Measurements from ENCODE around the gene FUNDC2. TPM values are rescaled to one million over a fixed set of nuclear protein-coding genes. Genes with fewer than 3 reads are reported as not detected.

Gene FUNDC2
- polyA plus RNA-seq, 1 donor from 2014 or later: 169 TPM

- Mint-ChIP-seq H3K4me1 (peaks cover 0 to 2% (median 2%) of the 10 kb centered on the region in 3 donors), H3K36me3 (no peaks in the 10 kb centered on the region), H3K27ac (no peak overlapping the region), H3K27me3 (no peaks in the 10 kb centered on the region), H3K9me3 (no peaks in the 10 kb centered on the region), H3K4me3 (no peak overlapping the region)
Measured at GRCh38 chrX:155046811-155047528, 20.3 kb downstream of the FUNDC2 start.

GRCh38 chrX:155048977-155049619 is 22.5 kb downstream of the FUNDC2 start:
- Mint-ChIP-seq H3K4me3 (no peak overlapping the region), H3K27ac (no peak overlapping the region), H3K4me1 (peaks cover 0 to 2% (median 0%) of the 10 kb centered on the region in 3 donors), H3K27me3 (no peaks in the 10 kb centered on the region), H3K36me3 (no peaks in the 10 kb centered on the region), H3K9me3 (no peaks in the 10 kb centered on the region)

GRCh38 chrX:155052738-155053498 is 26.3 kb downstream of the FUNDC2 start:
- no peaks in the 10 kb centered on the region for H3K9me3 Mint-ChIP-seq
- peak overlapping the region in 1 of 3 donors; percentile 24 for H3K27ac Mint-ChIP-seq
- H3K36me3 Mint-ChIP-seq: no peaks in the 10 kb centered on the region
- H3K4me3 Mint-ChIP-seq: no peak overlapping the region
- H3K27me3 Mint-ChIP-seq: no peaks in the 10 kb centered on the region
- H3K4me1 Mint-ChIP-seq: peaks cover 0 to 5% (median 0%) of the 10 kb centered on the region in 3 donors

GRCh38 chrX:155053656-155054055 is 27.0 kb downstream of the FUNDC2 start:
- no peaks in the 10 kb centered on the region for H3K27me3 Mint-ChIP-seq
- H3K36me3 Mint-ChIP-seq: no peaks in the 10 kb centered on the region
- no peak overlapping the region for H3K4me3 Mint-ChIP-seq
- H3K4me1 Mint-ChIP-seq: peaks cover 0 to 5% (median 0%) of the 10 kb centered on the region in 3 donors
- H3K9me3 Mint-ChIP-seq: no peaks in the 10 kb centered on the region
- peak overlapping the region in 1 of 3 donors; percentile 24 for H3K27ac Mint-ChIP-seq

GRCh38 chrX:155054255-155054654 is 27.6 kb downstream of the FUNDC2 start:
- no peaks in the 10 kb centered on the region for H3K9me3 Mint-ChIP-seq
- no peak overlapping the region for H3K27ac Mint-ChIP-seq
- H3K36me3 Mint-ChIP-seq: no peaks in the 10 kb centered on the region
- H3K27me3 Mint-ChIP-seq: no peaks in the 10 kb centered on the region
- no peak overlapping the region for H3K4me3 Mint-ChIP-seq
- peaks cover 0 to 4% (median 0%) of the 10 kb centered on the region in 3 donors for H3K4me1 Mint-ChIP-seq

GRCh38 chrX:155055494-155055893 is 28.9 kb downstream of the FUNDC2 start:
- Mint-ChIP-seq H3K9me3 (no peaks in the 10 kb centered on the region), H3K27me3 (no peaks in the 10 kb centered on the region), H3K4me1 (peaks cover 0 to 3% (median 0%) of the 10 kb centered on the region in 3 donors), H3K36me3 (no peaks in the 10 kb centered on the region), H3K4me3 (no peak overlapping the region), H3K27ac (no peak overlapping the region)

- Mint-ChIP-seq H3K27me3 (no peaks in the 10 kb centered on the region), H3K4me3 (no peak overlapping the region), H3K9me3 (no peaks in the 10 kb centered on the region), H3K27ac (no peak overlapping the region), H3K4me1 (peaks cover 0 to 3% (median 0%) of the 10 kb centered on the region in 3 donors), H3K36me3 (no peaks in the 10 kb centered on the region)
Measured at GRCh38 chrX:155056471-155056870, 29.8 kb downstream of the FUNDC2 start.

- peaks cover 0 to 3% (median 0%) of the 10 kb centered on the region in 3 donors for H3K4me1 Mint-ChIP-seq
- peak overlapping the region in 1 of 3 donors; percentile 82 for H3K27ac Mint-ChIP-seq
- H3K36me3 Mint-ChIP-seq: no peaks in the 10 kb centered on the region
Measured at GRCh38 chrX:155056877-155057792, 30.5 kb downstream of the FUNDC2 start.

GRCh38 chrX:155061760-155062159 is 35.1 kb downstream of the FUNDC2 start:
- H3K27me3 Mint-ChIP-seq: no peaks in the 10 kb centered on the region
- H3K4me1 Mint-ChIP-seq: peaks cover 0 to 3% (median 2%) of the 10 kb centered on the region in 3 donors
- H3K36me3 Mint-ChIP-seq: no peaks in the 10 kb centered on the region
- H3K4me3 Mint-ChIP-seq: no peak overlapping the region
- H3K27ac Mint-ChIP-seq: no peak overlapping the region
- no peaks in the 10 kb centered on the region for H3K9me3 Mint-ChIP-seq

More at GRCh38 chrX:155056877-155057792, 30.5 kb downstream of the FUNDC2 start:
- no peaks in the 10 kb centered on the region for H3K9me3 Mint-ChIP-seq
- no peaks in the 10 kb centered on the region for H3K27me3 Mint-ChIP-seq
- peak overlapping the region in 3 of 4 donors; percentile 7 to 85 (median 30) for H3K4me3 Mint-ChIP-seq

- Mint-ChIP-seq H3K36me3 (no peaks in the 10 kb centered on the region), H3K9me3 (no peaks in the 10 kb centered on the region), H3K4me1 (peaks cover 2 to 9% (median 4%) of the 10 kb centered on the region in 3 donors), H3K27ac (peak overlapping the region in 1 of 3 donors; percentile 3), H3K4me3 (no peak overlapping the region), H3K27me3 (no peaks in the 10 kb centered on the region)
Measured at GRCh38 chrX:155065035-155065734, 38.5 kb downstream of the FUNDC2 start.

- peak overlapping the region in 1 of 4 donors; percentile 97 for H3K4me3 Mint-ChIP-seq
- H3K27ac Mint-ChIP-seq: no peak overlapping the region
- peaks cover 1% of the 10 kb centered on the region for H3K36me3 Mint-ChIP-seq
Measured at GRCh38 chrX:155068165-155068564, 41.5 kb downstream of the FUNDC2 start.

GRCh38 chrX:155069414-155069813 is 42.8 kb downstream of the FUNDC2 start:
- H3K27ac Mint-ChIP-seq: peak overlapping the region in 1 of 3 donors; percentile 71
- no peaks in the 10 kb centered on the region for H3K27me3 Mint-ChIP-seq
- H3K9me3 Mint-ChIP-seq: no peaks in the 10 kb centered on the region
- H3K36me3 Mint-ChIP-seq: peaks cover 1% of the 10 kb centered on the region
- H3K4me1 Mint-ChIP-seq: peaks cover 15 to 31% (median 20%) of the 10 kb centered on the region in 3 donors
- peak overlapping the region in 3 of 4 donors; percentile 92 to 97 (median 94) for H3K4me3 Mint-ChIP-seq

More at GRCh38 chrX:155068165-155068564, 41.5 kb downstream of the FUNDC2 start:
- Mint-ChIP-seq H3K27me3 (no peaks in the 10 kb centered on the region), H3K4me1 (peaks cover 10 to 22% (median 11%) of the 10 kb centered on the region in 3 donors), H3K9me3 (no peaks in the 10 kb centered on the region)

GRCh38 chrX:155070038-155070437 is 43.4 kb downstream of the FUNDC2 start:
- no peaks in the 10 kb centered on the region for H3K27me3 Mint-ChIP-seq
- peaks cover 2% of the 10 kb centered on the region for H3K36me3 Mint-ChIP-seq
- peak overlapping the region in 1 of 3 donors; percentile 71 for H3K27ac Mint-ChIP-seq
- H3K4me3 Mint-ChIP-seq: peak overlapping the region; percentile 83 to 97 (median 93)
- peaks cover 15 to 31% (median 20%) of the 10 kb centered on the region in 3 donors for H3K4me1 Mint-ChIP-seq
- H3K9me3 Mint-ChIP-seq: no peaks in the 10 kb centered on the region

- Mint-ChIP-seq H3K27ac (peak overlapping the region; percentile 71 to 98 (median 90)), H3K4me1 (peaks cover 17 to 31% (median 24%) of the 10 kb centered on the region in 3 donors), H3K36me3 (peaks cover 4% of the 10 kb centered on the region), H3K27me3 (no peaks in the 10 kb centered on the region), H3K9me3 (no peaks in the 10 kb centered on the region), H3K4me3 (peak overlapping the region; percentile 83 to 97 (median 93))
Measured at GRCh38 chrX:155070663-155070974, 44.0 kb downstream of the FUNDC2 start.

Measured in IgD-negative memory B cell (primary cell).